HepG2 (cell line): ENCODE data around the gene DDX28. TPM values are rescaled to one million over a fixed set of nuclear protein-coding genes. Genes with fewer than 3 reads are reported as not detected.

Experiments
- AHDC1 ChIP-seq: sonication (generic); formaldehyde crosslinking; IDR thresholded peaks from 2 replicates; pipeline ENCODE4 v1.5.1; 2020; ENCODE audit warnings: mild to moderate bottlenecking, missing genetic modification reagents, borderline replicate concordance
- DMTF1 ChIP-seq: sonication (generic); formaldehyde crosslinking; IDR thresholded peaks from 2 replicates; pipeline ENCODE4 v1.4.0; 2020; ENCODE audit warnings: mild to moderate bottlenecking, missing genetic modification reagents
- EED ChIP-seq: sonication (generic); formaldehyde crosslinking; IDR thresholded peaks from 2 replicates; pipeline ENCODE4 v1.5.0; 2020; ENCODE audit warnings: mild to moderate bottlenecking, missing genetic modification reagents
- FOXJ3 ChIP-seq: sonication (generic); formaldehyde crosslinking; IDR thresholded peaks from 2 replicates; pipeline ENCODE4 v1.4.0; 2020; ENCODE audit warnings: missing genetic modification reagents, mild to moderate bottlenecking, borderline replicate concordance
- HOXA9 ChIP-seq: sonication (generic); formaldehyde crosslinking; IDR thresholded peaks from 2 replicates; pipeline ENCODE4 v1.8.1; 2022; ENCODE audit warnings: missing genetic modification reagents, mild to moderate bottlenecking, moderate library complexity, borderline replicate concordance
- MAFF ChIP-seq: IDR thresholded peaks from 2 replicates; pipeline ENCODE4 v1.6.1; 2011; ENCODE audit warnings: low read depth, low read length, improper control_type of control experiment
- MAFG ChIP-seq: sonication (generic); formaldehyde crosslinking; IDR thresholded peaks from 2 replicates; pipeline ENCODE4 v1.5.1; 2020; ENCODE audit warnings: mild to moderate bottlenecking, missing genetic modification reagents
- PBX2 ChIP-seq: IDR thresholded peaks from 2 replicates; pipeline ENCODE4 v1.6.1; 2016; ENCODE audit warnings: control low read depth
- RBAK ChIP-seq: sonication (generic); formaldehyde crosslinking; IDR thresholded peaks from 2 replicates; pipeline ENCODE4 v1.5.1; 2020; ENCODE audit warnings: mild to moderate bottlenecking, missing genetic modification reagents
- SNRNP70 ChIP-seq: fragments of 200-400 bp; formaldehyde crosslinking; IDR thresholded peaks from 2 replicates; pipeline ENCODE4 v1.6.1; 2017; ENCODE audit warnings: mild to moderate bottlenecking, low read depth, low read length, moderate library complexity
- SOX13 ChIP-seq, 3 experiments: fragments of 450-650 bp in 1 of 3; sonication (generic) in 1 of 3; formaldehyde crosslinking in 1 of 3; IDR thresholded peaks in 2 of 3; conservative IDR thresholded peaks in 1 of 3; 2 replicates each; pipeline versions ENCODE4 v1.5.0 to v1.6.1; 2016 to 2020; ENCODE audit warnings: antibody characterized with exemption in 1 of 3, mild to moderate bottlenecking in 1 of 3, missing compliant biosample characterization in 1 of 3, missing genetic modification reagents in 1 of 3, moderate library complexity in 1 of 3
- ZNF3 ChIP-seq: IDR thresholded peaks from 2 replicates; pipeline ENCODE4 v1.7.0; 2017; ENCODE audit warnings: inconsistent platforms
- ZNF609 ChIP-seq: sonication (generic); formaldehyde crosslinking; IDR thresholded peaks from 2 replicates; pipeline ENCODE4 v1.4.0; 2020; ENCODE audit warnings: mild to moderate bottlenecking, missing genetic modification reagents, borderline replicate concordance
- ZNF883 ChIP-seq: sonication (generic); formaldehyde crosslinking; IDR thresholded peaks from 2 replicates; pipeline ENCODE4 v1.5.1; 2020; ENCODE audit warnings: mild to moderate bottlenecking, missing genetic modification reagents; ENCODE audit errors: not compliant biosample characterization
- polyA plus RNA-seq, 8 experiments: library from polyadenylated mRNA; depleted of rRNA in 3 of 8; stranded (reverse) in 7 of 8; unstranded in 1 of 8; fragments of >200 nt; fragmentation: Illumina TruSeq in 4 of 8; extraction: Trizol in 4 of 8; gene quantifications; 2 replicates each; pipeline versions ENCODE4 v1.2.1 to v1.2.3, GENCODE V29; 2011 to 2016; ENCODE audit warnings: low read depth in 4 of 8, missing spikeins in 1 of 8, mixed read lengths in 1 of 8; ENCODE audit not compliant: insufficient read depth in 1 of 8
- total RNA-seq, 5 experiments: library from RNA; depleted of rRNA; stranded (reverse); fragments of >200 nt; fragmentation: Illumina TruSeq; extraction: Trizol; gene quantifications; 2 replicates each; pipeline ENCODE4 v1.2.3, GENCODE V29; 2016; ENCODE audit warnings: low read depth in 1 of 5

Gene DDX28
- total and polyA plus RNA-seq, 2 of the 13 experiments (the other 11 are each of a cell fraction or from before 2014, with no cell fraction given), result 14.1 to 16.4 TPM

GRCh38 chr16:67987460-67988160, 35.4 kb downstream of the DDX28 start (continued):
- no peak for TF ChIP-seq ZNF609 (CRISPR knock-in tag)
- no peak for TF ChIP-seq EED (CRISPR knock-in tag)
- TF ChIP-seq HOXA9 (CRISPR knock-in tag), result no peak
- no peak for TF ChIP-seq SNRNP70
- TF ChIP-seq MAFF, result no peak
- no peak for TF ChIP-seq RBAK (CRISPR knock-in tag)
- no peak for TF ChIP-seq MAFG (CRISPR knock-in tag)
- TF ChIP-seq AHDC1, result no peak
- no peak for TF ChIP-seq ZNF3 (CRISPR knock-in tag)
- TF ChIP-seq DMTF1 (CRISPR knock-in tag), result peak; percentile 83; the same call in 1 of the 2 replicates
- TF ChIP-seq PBX2 (CRISPR knock-in tag), result no peak
- no peak for TF ChIP-seq SOX13 (IDR thresholded peaks at IDR 0.05)
- TF ChIP-seq SOX13 (CRISPR knock-in tag; conservative IDR thresholded peaks at IDR 0.05 in 1 of 2, IDR thresholded peaks at IDR 0.05 in 1 of 2), result 0 out of 4 replicates have a peak, but pooled peaks of 1 of the 2 experiments have one; percentile 9
- TF ChIP-seq ZNF883 (CRISPR knock-in tag), result no peak
- no peak for TF ChIP-seq FOXJ3
